NCI-H1930 (cell line): ENCODE measurements around the gene SLC25A22.

Experiments
- DNase-seq, 2 experiments: peaks; one replicate each; lab custom pipeline; 2025; lab: John Stamatoyannopoulos, UW

SLC25A22 gene

GRCh38 chr11:788953-789940 lies 8.8 kb downstream of the SLC25A22 start:
- DNase-seq = no peak

- no peak for DNase-seq
Observed at GRCh38 chr11:788009-788640, 10.0 kb downstream of the SLC25A22 start.

- DNase-seq = no peak
Observed at GRCh38 chr11:787084-787675, 10.9 kb downstream of the SLC25A22 start.

GRCh38 chr11:786235-787083 lies 11.6 kb downstream of the SLC25A22 start:
- DNase-seq = no peak

GRCh38 chr11:783581-784015 lies 14.5 kb downstream of the SLC25A22 start:
- DNase-seq = peak; percentile 59 to 67

- DNase-seq = no peak
Observed at GRCh38 chr11:782264-783174, 15.6 kb downstream of the SLC25A22 start.

GRCh38 chr11:779955-780532 lies 18.0 kb downstream of the SLC25A22 start:
- DNase-seq = no peak

- DNase-seq = no peak
Observed at GRCh38 chr11:778976-779954, 18.8 kb downstream of the SLC25A22 start.

- DNase-seq = peak; percentile 88 to 93
Observed at GRCh38 chr11:777288-778255, 20.5 kb downstream of the SLC25A22 start, which contains the start of gene GATD1. TSS of gene GATD1 (minus strand) at chr11:777487. CDS start at chr11:777462, 25 bp downstream.

- DNase-seq = peak in 1 of 2 experiments; percentile 83
Observed at GRCh38 chr11:776561-777287, 21.4 kb downstream of the SLC25A22 start.

GRCh38 chr11:776263-776560 lies 21.9 kb downstream of the SLC25A22 start:
- DNase-seq = no peak

- DNase-seq = no peak
Observed at GRCh38 chr11:774873-775592, 23.0 kb downstream of the SLC25A22 start.

- no peak for DNase-seq
Observed at GRCh38 chr11:773830-774229, 24.3 kb downstream of the SLC25A22 start.

GRCh38 chr11:773425-773824 lies 24.7 kb downstream of the SLC25A22 start:
- DNase-seq = no peak

- DNase-seq = no peak
Observed at GRCh38 chr11:772429-773390, 25.4 kb downstream of the SLC25A22 start.
